DND-41 (cell line): ENCODE measurements around the gene SH3GLB1.

Source experiments
- ATAC-seq: fragments of 200-7000 bp; cut with Tn5 transposase; 3 replicates; pipeline ENCODE4 v1.9.1; 2021; ENCODE audit warnings: low read depth; ENCODE audit not compliant: insufficient read depth
- DNase-seq: peaks from one replicate; pipeline ENCODE4 v3.0.0-alpha.2; 2020
- H2AFZ ChIP-seq: 2 replicates; pipeline ENCODE4 v1.6.0; 2012; ENCODE audit warnings: low read depth, low read length
- H3K27ac ChIP-seq: 2 replicates; pipeline ENCODE4 v1.5.1; 2012; ENCODE audit warnings: low read length, inconsistent platforms
- H3K27me3 ChIP-seq: fragments of 200-600 bp; sonication (generic); 2 replicates; pipeline ENCODE4 v1.6.0; 2012; ENCODE audit warnings: low read length, mild to moderate bottlenecking, inconsistent platforms; ENCODE audit not compliant: insufficient read depth, poor library complexity
- H3K36me3 ChIP-seq: 2 replicates; pipeline ENCODE4 v1.5.1; 2012; ENCODE audit warnings: low read length, inconsistent platforms; ENCODE audit not compliant: insufficient read depth
- H3K4me1 ChIP-seq: 2 replicates; pipeline ENCODE4 v1.5.1; 2012; ENCODE audit warnings: mild to moderate bottlenecking, low read length; ENCODE audit not compliant: insufficient read depth
- H3K4me2 ChIP-seq: 2 replicates; pipeline ENCODE4 v1.6.0; 2012; ENCODE audit warnings: mild to moderate bottlenecking, moderate library complexity, low read length, inconsistent platforms; ENCODE audit not compliant: insufficient read depth
- H3K4me3 ChIP-seq, 2 experiments: fragments of 200-600 bp in 1 of 2; shearing (Covaris generic) in 1 of 2; 2 replicates each; pipeline ENCODE4 v1.5.1; 2012 to 2016; ENCODE audit warnings: inconsistent platforms in 2 of 2, low read length in 2 of 2, mild to moderate bottlenecking in 2 of 2, low read depth in 1 of 2, moderate library complexity in 1 of 2
- H3K79me2 ChIP-seq: 2 replicates; pipeline ENCODE4 v1.6.0; 2012; ENCODE audit warnings: low read length, inconsistent platforms; ENCODE audit not compliant: insufficient read depth
- H3K9ac ChIP-seq: 2 replicates; pipeline ENCODE4 v1.6.0; 2012; ENCODE audit warnings: low read depth, mild to moderate bottlenecking, inconsistent platforms, low read length, moderate library complexity
- H3K9me3 ChIP-seq: 2 replicates; pipeline ENCODE4 v1.5.1; 2012; ENCODE audit warnings: low read length, moderate library complexity, mild to moderate bottlenecking, inconsistent platforms; ENCODE audit not compliant: insufficient read depth, severe bottlenecking
- H4K20me1 ChIP-seq: 2 replicates; pipeline ENCODE4 v1.6.0; 2012; ENCODE audit warnings: low read length; ENCODE audit not compliant: insufficient read depth
- CTCF ChIP-seq: IDR thresholded peaks from 2 replicates; pipeline ENCODE4 v1.5.1; 2012; ENCODE audit warnings: borderline replicate concordance, low read length, moderate library complexity, mild to moderate bottlenecking; ENCODE audit not compliant: poor library complexity, severe bottlenecking; ENCODE audit errors: extremely low read depth
- EZH2 ChIP-seq: IDR thresholded peaks from 3 replicates; pipeline ENCODE4 v1.6.1; 2012; ENCODE audit warnings: borderline replicate concordance, low read depth, mild to moderate bottlenecking, moderate library complexity, low read length, inconsistent platforms; ENCODE audit not compliant: severe bottlenecking

Gene SH3GLB1

GRCh38 chr1:86776108-86776507 lies 71.7 kb downstream of the SH3GLB1 start:
- TF ChIP-seq CTCF (no peak), EZH2 (no peak)
- Histone ChIP-seq H3K4me3 (no peak overlapping the region), H3K27me3 (no peaks in the 10 kb centered on the region), H3K4me2 (no peak overlapping the region), H3K9ac (no peak overlapping the region), H2AFZ (no peak overlapping the region), H3K9me3 (no peaks in the 10 kb centered on the region), H3K27ac (no peak overlapping the region), H3K36me3 (no peaks in the 10 kb centered on the region), H3K79me2 (no peaks in the 10 kb centered on the region), H4K20me1 (no peaks in the 10 kb centered on the region), H3K4me1 (peaks cover 17% of the 10 kb centered on the region)
- ATAC-seq (no peak), DNase-seq (no peak)

- no peak overlapping the region for H2AFZ ChIP-seq
- H3K4me1 ChIP-seq: peaks cover 10% of the 10 kb centered on the region
- ATAC-seq: no peak
- H4K20me1 ChIP-seq: no peaks in the 10 kb centered on the region
- H3K4me3 ChIP-seq: no peak overlapping the region
- no peaks in the 10 kb centered on the region for H3K9me3 ChIP-seq
- H3K27ac ChIP-seq: no peak overlapping the region
- DNase-seq: no peak
- no peaks in the 10 kb centered on the region for H3K79me2 ChIP-seq
- H3K27me3 ChIP-seq: no peaks in the 10 kb centered on the region
- no peak for TF ChIP-seq CTCF
- no peak for TF ChIP-seq EZH2
- H3K9ac ChIP-seq: no peak overlapping the region
- no peak overlapping the region for H3K4me2 ChIP-seq
- no peaks in the 10 kb centered on the region for H3K36me3 ChIP-seq
These were observed 74.3 kb downstream of the SH3GLB1 start for GRCh38 chr1:86778569-86779239.

- Histone ChIP-seq H3K4me3 (no peak overlapping the region), H3K79me2 (no peaks in the 10 kb centered on the region), H4K20me1 (no peaks in the 10 kb centered on the region), H3K4me1 (peaks cover 2% of the 10 kb centered on the region), H2AFZ (no peak overlapping the region), H3K27ac (no peak overlapping the region), H3K27me3 (no peaks in the 10 kb centered on the region), H3K36me3 (no peaks in the 10 kb centered on the region), H3K9ac (no peak overlapping the region), H3K9me3 (no peaks in the 10 kb centered on the region), H3K4me2 (no peak overlapping the region)
- ATAC-seq (no peak), DNase-seq (no peak)
- TF ChIP-seq EZH2: no peak
- TF ChIP-seq CTCF: no peak
These were observed 75.2 kb downstream of the SH3GLB1 start for GRCh38 chr1:86779308-86780191.
